ENCODE measurements around the gene PTTG1IP. TPM values are rescaled to one million over a fixed set of nuclear protein-coding genes. Genes with fewer than 3 reads are reported as not detected.

PTTG1IP gene
- total RNA-seq, 2 experiments from 2014 or later: 60.7 to 61.8 TPM

DNA sequence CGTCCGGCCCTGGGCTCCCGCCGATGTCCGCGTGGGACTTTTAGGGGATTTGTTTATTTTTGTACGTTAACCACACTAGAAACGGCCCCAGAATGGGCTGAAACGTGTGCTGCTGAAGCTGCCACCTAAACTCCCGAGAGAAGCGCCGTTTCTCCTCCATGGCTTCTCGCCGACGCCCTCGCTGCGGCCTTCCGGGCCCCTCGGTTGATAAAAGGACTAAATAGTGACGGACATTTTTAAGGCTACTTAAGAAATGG is 678 bp upstream of the PTTG1IP start:
- DNase-seq: no peak
- Mint-ChIP-seq H3K4me1 (ENCODE audit: low read depth) (peaks cover 35% of the 10 kb centered on the region), H3K27me3 (no peaks in the 10 kb centered on the region), H3K9me3 (no peaks in the 10 kb centered on the region), H3K4me3 (peak overlapping the region; percentile 84), H3K36me3 (ENCODE audit: low read depth) (peaks cover under 1% of the 10 kb centered on the region), H3K27ac (peak overlapping the region; percentile 83)
- ATAC-seq: no peak
- CTCF ChIA-PET: interaction anchor here (1.1 to 4.4 kb wide), 7 partner anchors 10 to 81 kb away, joined by 3 to 58 read pairs (median 5); partner anchors contain the start of gene UBE2G2
- TF ChIP-seq, protein P1, sequence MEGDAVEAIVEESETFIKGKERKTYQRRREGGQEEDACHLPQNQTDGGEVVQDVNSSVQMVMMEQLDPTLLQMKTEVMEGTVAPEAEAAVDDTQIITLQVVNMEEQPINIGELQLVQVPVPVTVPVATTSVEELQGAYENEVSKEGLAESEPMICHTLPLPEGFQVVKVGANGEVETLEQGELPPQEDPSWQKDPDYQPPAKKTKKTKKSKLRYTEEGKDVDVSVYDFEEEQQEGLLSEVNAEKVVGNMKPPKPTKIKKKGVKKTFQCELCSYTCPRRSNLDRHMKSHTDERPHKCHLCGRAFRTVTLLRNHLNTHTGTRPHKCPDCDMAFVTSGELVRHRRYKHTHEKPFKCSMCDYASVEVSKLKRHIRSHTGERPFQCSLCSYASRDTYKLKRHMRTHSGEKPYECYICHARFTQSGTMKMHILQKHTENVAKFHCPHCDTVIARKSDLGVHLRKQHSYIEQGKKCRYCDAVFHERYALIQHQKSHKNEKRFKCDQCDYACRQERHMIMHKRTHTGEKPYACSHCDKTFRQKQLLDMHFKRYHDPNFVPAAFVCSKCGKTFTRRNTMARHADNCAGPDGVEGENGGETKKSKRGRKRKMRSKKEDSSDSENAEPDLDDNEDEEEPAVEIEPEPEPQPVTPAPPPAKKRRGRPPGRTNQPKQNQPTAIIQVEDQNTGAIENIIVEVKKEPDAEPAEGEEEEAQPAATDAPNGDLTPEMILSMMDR (IDR thresholded peaks at IDR 0.05): no peak
- POLR2A ChIA-PET: interaction anchor here (0.8 to 19.2 kb wide), 11 partner anchors 9 to 73 kb away, joined by 3 to 166 read pairs (median 5); partner anchors contain the start of genes SLX9 and UBE2G2
- intact Hi-C loops (cut with micrococcal nuclease): loop anchor here (10.0 kb wide), 1 partner anchor 51 kb away; the partner anchor contains the start of gene ITGB2

DNA sequence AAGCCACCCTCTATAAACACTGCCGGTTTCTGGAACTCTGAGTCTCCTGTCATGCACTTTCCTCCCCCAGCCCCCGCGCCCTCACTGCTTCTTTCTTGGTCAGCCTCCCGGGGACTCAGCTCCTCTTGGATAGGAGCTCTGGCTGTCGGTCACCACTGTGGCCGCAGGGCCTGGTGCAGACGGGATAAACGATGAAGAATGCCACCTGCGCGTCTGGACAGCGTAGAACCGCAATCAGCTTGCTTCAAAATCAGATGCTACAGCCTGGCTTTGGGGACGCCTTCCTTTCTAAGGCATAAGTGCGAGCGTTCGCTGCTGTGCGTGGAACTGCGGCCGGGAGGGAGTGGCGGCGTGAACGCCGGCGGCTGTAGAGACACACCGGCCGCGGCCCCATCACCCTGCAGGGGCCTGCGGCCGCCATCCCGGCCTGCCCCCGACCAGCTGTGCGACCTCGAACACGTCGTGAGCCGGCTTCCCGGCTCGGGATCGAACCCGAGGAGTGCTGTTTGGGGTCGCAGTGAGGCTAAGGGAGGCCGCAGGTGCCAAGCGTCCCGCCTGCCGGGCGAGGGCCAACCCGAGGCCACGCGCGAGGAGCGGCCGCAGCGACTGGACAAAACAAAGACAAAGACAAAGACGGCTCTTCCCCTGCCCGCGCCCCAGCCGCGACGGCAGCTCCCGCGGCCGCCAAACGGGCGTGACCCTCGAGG is 688 bp downstream of the PTTG1IP start:
- TF ChIP-seq, protein P1 (IDR thresholded peaks at IDR 0.05): no peak
- Mint-ChIP-seq H3K36me3 (ENCODE audit: low read depth) (peaks cover 12% of the 10 kb centered on the region), H3K27ac (peak overlapping the region; percentile 51), H3K4me3 (peak overlapping the region; percentile 84), H3K9me3 (no peaks in the 10 kb centered on the region), H3K4me1 (ENCODE audit: low read depth) (peaks cover 48% of the 10 kb centered on the region), H3K27me3 (no peaks in the 10 kb centered on the region)
- ChIA-PET POLR2A (interaction anchor here (1.1 to 19.2 kb wide), 7 partner anchors 21 to 72 kb away, joined by 3 to 166 read pairs (median 5); partner anchors contain the start of genes SLX9 and UBE2G2), CTCF (interaction anchor here (0.6 to 4.4 kb wide), 7 partner anchors 9 to 72 kb away, joined by 3 to 58 read pairs (median 3); partner anchors contain the start of gene UBE2G2)
- ATAC-seq (no peak), DNase-seq (no peak)
- intact Hi-C loops (cut with micrococcal nuclease): loop anchor here (2.0 to 10.0 kb wide), 2 partner anchors 52 to 72 kb away; partner anchors contain the start of genes ITGB2 and UBE2G2

DNA sequence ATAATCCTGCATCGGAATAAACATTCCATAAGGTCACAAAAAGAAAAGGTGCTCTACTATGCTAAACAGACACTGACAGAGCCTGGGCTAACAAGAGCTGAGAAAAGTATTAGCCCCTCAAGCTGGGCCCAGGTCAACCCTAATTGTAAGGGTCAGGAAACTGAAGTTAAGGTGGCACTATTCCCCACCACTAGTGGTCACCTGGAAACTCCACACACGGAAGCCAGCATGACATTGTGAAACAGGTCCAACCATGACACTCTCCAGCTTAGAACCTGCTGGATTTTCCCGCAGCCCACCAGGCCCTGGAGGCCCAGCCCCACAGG is 1.2 kb downstream of the PTTG1IP start:
- no peaks in the 10 kb centered on the region for H3K9me3 Mint-ChIP-seq
- H3K36me3 Mint-ChIP-seq (ENCODE audit: low read depth): peaks cover 17% of the 10 kb centered on the region
- intact Hi-C loops (cut with micrococcal nuclease): loop anchor here (2.0 to 10.0 kb wide), 2 partner anchors 53 to 71 kb away; partner anchors contain the start of genes ITGB2 and UBE2G2
- ATAC-seq (no peak), DNase-seq (no peak)
- peak overlapping the region; percentile 51 for H3K27ac Mint-ChIP-seq
- ChIA-PET CTCF (interaction anchor here (0.8 to 4.4 kb wide), 3 partner anchors 10 to 72 kb away, joined by 3 to 58 read pairs (median 12); partner anchors contain the start of gene UBE2G2), POLR2A (interaction anchor here (0.7 to 19.2 kb wide), 5 partner anchors 21 to 72 kb away, joined by 3 to 166 read pairs (median 5); partner anchors contain the start of gene UBE2G2)
- no peaks in the 10 kb centered on the region for H3K27me3 Mint-ChIP-seq
- TF ChIP-seq, protein P1 (IDR thresholded peaks at IDR 0.05): no peak
- peaks cover 53% of the 10 kb centered on the region for H3K4me1 Mint-ChIP-seq (ENCODE audit: low read depth)
- peak overlapping the region; percentile 84 for H3K4me3 Mint-ChIP-seq

DNA sequence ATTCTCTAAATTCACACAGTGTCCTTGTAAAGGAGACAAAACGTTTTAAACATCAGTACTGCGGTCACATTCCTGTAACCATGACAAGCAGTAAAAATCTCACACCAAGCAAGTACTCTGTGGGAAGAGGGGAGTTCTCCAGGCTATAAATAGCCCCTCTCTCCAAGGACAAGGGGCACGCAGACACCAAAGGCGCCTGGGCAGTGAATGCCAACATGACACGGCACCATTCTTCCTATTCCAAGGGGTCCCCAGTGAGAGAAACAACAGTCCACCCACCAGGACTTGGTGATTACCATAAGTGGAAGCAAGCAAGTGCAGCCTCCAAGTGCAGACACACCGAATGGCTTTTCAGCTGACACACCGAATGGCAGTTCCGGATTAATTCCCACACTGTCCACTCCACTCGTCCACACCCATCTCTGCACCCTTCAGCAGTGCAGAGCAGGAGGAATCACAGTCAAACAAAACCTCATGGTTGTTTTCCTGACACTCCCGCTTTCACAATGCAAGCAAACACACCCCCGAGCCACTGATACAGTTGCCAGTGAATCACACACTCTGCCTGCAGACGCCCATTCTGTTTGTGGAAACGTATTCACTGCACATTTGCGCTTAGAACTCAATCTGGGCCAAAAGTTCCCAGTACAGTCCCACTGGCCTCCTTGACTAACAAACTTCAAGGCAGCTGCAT is 1.8 kb downstream of the PTTG1IP start:
- ATAC-seq: no peak
- CTCF ChIA-PET: interaction anchor here (0.9 to 4.4 kb wide), 3 partner anchors 25 to 71 kb away, joined by 4 to 58 read pairs (median 12); partner anchors contain the start of gene UBE2G2
- no peak for DNase-seq
- H3K27ac Mint-ChIP-seq: peak overlapping the region; percentile 51
- POLR2A ChIA-PET: interaction anchor here (0.7 to 19.2 kb wide), 4 partner anchors 22 to 71 kb away, joined by 3 to 166 read pairs (median 10); partner anchors contain the start of gene UBE2G2
- peaks cover 23% of the 10 kb centered on the region for H3K36me3 Mint-ChIP-seq (ENCODE audit: low read depth)
- TF ChIP-seq, protein P1 (IDR thresholded peaks at IDR 0.05): no peak
- H3K4me3 Mint-ChIP-seq: peak overlapping the region; percentile 84
- H3K4me1 Mint-ChIP-seq (ENCODE audit: low read depth): peaks cover 59% of the 10 kb centered on the region
- no peaks in the 10 kb centered on the region for H3K27me3 Mint-ChIP-seq
- no peaks in the 10 kb centered on the region for H3K9me3 Mint-ChIP-seq
- intact Hi-C loops (cut with micrococcal nuclease): loop anchor here (2.0 to 10.0 kb wide), 2 partner anchors 53 to 71 kb away; partner anchors contain the start of genes ITGB2 and UBE2G2

Data from activated CD8-positive, alpha-beta T cell treated with anti-CD3 and anti-CD28 coated beads for 36 hours (primary cell).